ENCODE data around the gene ARMH2. TPM values are rescaled to one million over a fixed set of nuclear protein-coding genes. Genes with fewer than 3 reads are reported as not detected.

Gene ARMH2
- total and polyA plus RNA-seq, 8 donors = not detected

DNA sequence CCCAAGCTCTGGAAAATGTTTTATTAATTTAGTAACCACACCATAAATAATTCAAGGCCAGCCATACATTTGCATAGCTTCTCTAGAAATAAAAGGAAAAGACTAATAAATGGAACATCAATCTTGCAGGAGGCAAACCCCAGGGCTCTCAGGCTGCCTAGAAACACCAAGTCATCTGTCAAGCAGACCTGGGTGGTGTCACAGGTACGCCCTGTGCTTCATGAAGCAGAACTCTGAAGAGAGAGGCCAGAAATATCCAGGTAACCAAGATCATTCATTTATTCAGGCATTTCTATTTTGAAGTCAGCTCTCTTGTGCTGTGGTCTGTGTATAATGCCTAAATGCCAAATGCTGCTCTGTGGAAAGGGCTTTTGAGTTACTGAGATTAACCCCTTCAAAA lies 45.3 kb upstream of the ARMH2 start:
- 70 to 77% methylated on average over 1 of the region's 1 CpG for WGBS, 2 donors
- Histone ChIP-seq H3K27me3 (no peaks in the 10 kb centered on the region), H3K27ac (no peak overlapping the region), H3K36me3 (no peaks in the 10 kb centered on the region), H3K4me1 (no peaks in the 10 kb centered on the region), H3K9me3 (no peaks in the 10 kb centered on the region), H3K4me3 (no peak overlapping the region)
- DNase-seq (no peak), FAIRE-seq (no peak), ATAC-seq (peak in 2 of 4 donors; percentile 47 to 68)
- TF ChIP-seq, protein P1, sequence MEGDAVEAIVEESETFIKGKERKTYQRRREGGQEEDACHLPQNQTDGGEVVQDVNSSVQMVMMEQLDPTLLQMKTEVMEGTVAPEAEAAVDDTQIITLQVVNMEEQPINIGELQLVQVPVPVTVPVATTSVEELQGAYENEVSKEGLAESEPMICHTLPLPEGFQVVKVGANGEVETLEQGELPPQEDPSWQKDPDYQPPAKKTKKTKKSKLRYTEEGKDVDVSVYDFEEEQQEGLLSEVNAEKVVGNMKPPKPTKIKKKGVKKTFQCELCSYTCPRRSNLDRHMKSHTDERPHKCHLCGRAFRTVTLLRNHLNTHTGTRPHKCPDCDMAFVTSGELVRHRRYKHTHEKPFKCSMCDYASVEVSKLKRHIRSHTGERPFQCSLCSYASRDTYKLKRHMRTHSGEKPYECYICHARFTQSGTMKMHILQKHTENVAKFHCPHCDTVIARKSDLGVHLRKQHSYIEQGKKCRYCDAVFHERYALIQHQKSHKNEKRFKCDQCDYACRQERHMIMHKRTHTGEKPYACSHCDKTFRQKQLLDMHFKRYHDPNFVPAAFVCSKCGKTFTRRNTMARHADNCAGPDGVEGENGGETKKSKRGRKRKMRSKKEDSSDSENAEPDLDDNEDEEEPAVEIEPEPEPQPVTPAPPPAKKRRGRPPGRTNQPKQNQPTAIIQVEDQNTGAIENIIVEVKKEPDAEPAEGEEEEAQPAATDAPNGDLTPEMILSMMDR (IDR thresholded peaks at IDR 0.05) = no peak
- intact Hi-C loops (cut with DNase I) = no loop called here

DNA sequence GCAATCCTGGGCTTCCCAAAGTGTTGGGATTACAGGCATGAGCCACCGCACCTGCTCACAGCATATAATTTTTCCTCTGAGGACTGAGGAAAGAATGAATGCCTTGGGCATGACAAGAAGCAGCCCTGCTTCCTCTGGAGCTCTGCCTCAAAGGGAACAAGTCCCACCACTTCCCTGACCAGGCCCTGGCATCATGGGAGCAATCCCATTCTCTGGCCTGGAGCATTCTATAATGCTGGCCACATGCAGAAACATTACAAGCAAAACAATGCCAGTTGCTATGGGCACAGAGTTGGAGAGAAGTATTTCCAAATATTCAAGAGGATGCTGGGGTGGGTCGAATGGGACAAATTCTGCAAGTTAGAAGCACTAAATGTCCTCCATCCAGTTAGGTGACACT lies 41.5 kb upstream of the ARMH2 start:
- no peaks in the 10 kb centered on the region for H3K36me3 ChIP-seq
- peaks cover 0 to 6% (median 0%) of the 10 kb centered on the region in 3 donors for H3K4me1 ChIP-seq
- no peak overlapping the region for H3K27ac ChIP-seq
- intact Hi-C loops (cut with DNase I) = no loop called here
- WGBS, 2 donors = 75 to 85% methylated on average over 2 of the region's 2 CpGs
- TF ChIP-seq, protein P1 (IDR thresholded peaks at IDR 0.05) = no peak
- H3K4me3 ChIP-seq = no peak overlapping the region
- no peaks in the 10 kb centered on the region for H3K27me3 ChIP-seq
- ATAC-seq (no peak), FAIRE-seq (no peak), DNase-seq (no peak)
- no peaks in the 10 kb centered on the region for H3K9me3 ChIP-seq

DNA sequence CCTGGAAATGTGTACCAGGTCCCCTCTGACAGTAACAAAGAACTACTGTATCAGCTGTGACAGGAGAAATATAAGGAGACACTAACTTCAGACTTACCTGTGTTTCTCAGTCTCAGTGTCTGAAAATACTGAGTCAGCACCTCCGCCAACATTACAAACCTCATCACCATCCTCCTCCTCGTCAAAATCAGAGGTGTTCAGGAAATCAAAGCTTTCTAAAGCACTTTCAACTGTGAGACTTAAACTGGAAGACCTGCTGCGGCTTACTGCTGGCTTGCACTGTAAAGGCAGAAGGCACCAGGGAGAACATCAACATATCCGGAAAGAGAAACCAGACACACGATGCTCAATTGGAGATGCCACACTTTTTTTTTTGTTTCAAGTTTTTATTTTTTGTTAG lies 40.3 kb upstream of the ARMH2 start:
- DNase-seq (no peak), FAIRE-seq (no peak), ATAC-seq (no peak)
- TF ChIP-seq, protein P1 (IDR thresholded peaks at IDR 0.05) = no peak
- 85 to 88% methylated on average over 5 of the region's 5 CpGs for WGBS, 2 donors
- Histone ChIP-seq H3K4me3 (no peak overlapping the region), H3K4me1 (peaks cover 0 to 6% (median 0%) of the 10 kb centered on the region in 3 donors), H3K27me3 (no peaks in the 10 kb centered on the region), H3K36me3 (no peaks in the 10 kb centered on the region), H3K27ac (no peak overlapping the region), H3K9me3 (no peaks in the 10 kb centered on the region)
- intact Hi-C loops (cut with DNase I) = no loop called here

DNA sequence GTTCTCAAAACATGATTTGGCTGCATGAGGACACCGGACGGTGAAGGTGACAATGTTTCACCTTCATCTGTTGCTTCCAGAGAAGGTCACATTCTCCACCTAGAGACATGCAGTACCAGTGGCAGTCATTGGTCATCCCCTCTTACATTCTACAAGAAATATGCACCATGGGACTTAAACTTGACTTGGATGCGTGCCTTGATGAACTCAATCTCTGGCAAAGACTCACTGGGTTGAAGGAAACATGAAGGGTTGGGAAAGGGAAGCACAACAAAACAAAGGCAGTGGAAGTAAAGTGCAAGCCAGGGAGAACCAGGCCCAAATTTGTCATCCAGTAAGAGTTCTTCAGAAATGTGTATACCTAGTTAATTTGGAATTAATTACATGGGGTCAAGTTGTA lies 39.4 kb upstream of the ARMH2 start:
- no peak for DNase-seq
- Histone ChIP-seq H3K9me3 (no peaks in the 10 kb centered on the region), H3K36me3 (no peaks in the 10 kb centered on the region), H3K4me3 (no peak overlapping the region), H3K4me1 (peaks cover 0 to 6% (median 0%) of the 10 kb centered on the region in 3 donors), H3K27ac (no peak overlapping the region), H3K27me3 (no peaks in the 10 kb centered on the region)
- intact Hi-C loops (cut with DNase I) = no loop called here
- ATAC-seq = no peak
- TF ChIP-seq, protein P1 (IDR thresholded peaks at IDR 0.05) = no peak
- 94% methylated on average over 3 of the region's 3 CpGs for WGBS, 2 donors
- no peak for FAIRE-seq

DNA sequence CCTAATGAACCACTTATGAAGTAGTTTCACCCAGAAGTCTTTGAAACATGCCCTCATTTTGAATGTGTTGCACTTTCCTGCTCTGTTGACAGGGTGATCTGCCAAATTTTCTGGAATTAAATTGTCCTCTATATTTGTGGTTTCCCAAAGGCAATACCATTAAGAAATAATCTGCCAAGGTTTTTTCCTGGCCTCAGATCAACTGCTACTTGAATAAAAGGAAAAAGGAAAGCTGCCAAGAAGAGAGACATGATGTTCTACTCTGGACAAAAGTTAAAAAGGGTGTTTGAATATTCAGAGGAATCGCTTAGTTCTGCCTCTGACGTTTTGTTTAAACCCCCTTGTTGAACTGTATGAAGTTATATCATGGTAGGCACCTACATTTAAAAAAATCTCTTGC lies 37.4 kb upstream of the ARMH2 start:
- peaks cover 0 to 6% (median 5%) of the 10 kb centered on the region in 3 donors for H3K4me1 ChIP-seq
- no peak for FAIRE-seq

More for the DNA sequence above, 37.4 kb upstream of the ARMH2 start:
- H3K4me3 ChIP-seq = no peak overlapping the region
- intact Hi-C loops (cut with DNase I) = no loop called here
- ATAC-seq (peak in 2 of 4 donors; percentile 27 to 48), DNase-seq (no peak)
- 38 to 39% methylated on average over 2 of the region's 2 CpGs for WGBS, 2 donors
- no peaks in the 10 kb centered on the region for H3K9me3 ChIP-seq
- H3K27me3 ChIP-seq = no peaks in the 10 kb centered on the region
- no peaks in the 10 kb centered on the region for H3K36me3 ChIP-seq
- TF ChIP-seq, protein P1 (IDR thresholded peaks at IDR 0.05) = no peak
- no peak overlapping the region for H3K27ac ChIP-seq
